GM19438 (cell line): Measurements from ENCODE around the gene COX5A.

Source experiments
- ATAC-seq: cut with Tn5 transposase; IDR thresholded peaks from one replicate; pipeline ENCODE4 v1.9.1; 2021; ENCODE audit warnings: low read depth; ENCODE audit not compliant: unreplicated experiment

COX5A gene

DNA sequence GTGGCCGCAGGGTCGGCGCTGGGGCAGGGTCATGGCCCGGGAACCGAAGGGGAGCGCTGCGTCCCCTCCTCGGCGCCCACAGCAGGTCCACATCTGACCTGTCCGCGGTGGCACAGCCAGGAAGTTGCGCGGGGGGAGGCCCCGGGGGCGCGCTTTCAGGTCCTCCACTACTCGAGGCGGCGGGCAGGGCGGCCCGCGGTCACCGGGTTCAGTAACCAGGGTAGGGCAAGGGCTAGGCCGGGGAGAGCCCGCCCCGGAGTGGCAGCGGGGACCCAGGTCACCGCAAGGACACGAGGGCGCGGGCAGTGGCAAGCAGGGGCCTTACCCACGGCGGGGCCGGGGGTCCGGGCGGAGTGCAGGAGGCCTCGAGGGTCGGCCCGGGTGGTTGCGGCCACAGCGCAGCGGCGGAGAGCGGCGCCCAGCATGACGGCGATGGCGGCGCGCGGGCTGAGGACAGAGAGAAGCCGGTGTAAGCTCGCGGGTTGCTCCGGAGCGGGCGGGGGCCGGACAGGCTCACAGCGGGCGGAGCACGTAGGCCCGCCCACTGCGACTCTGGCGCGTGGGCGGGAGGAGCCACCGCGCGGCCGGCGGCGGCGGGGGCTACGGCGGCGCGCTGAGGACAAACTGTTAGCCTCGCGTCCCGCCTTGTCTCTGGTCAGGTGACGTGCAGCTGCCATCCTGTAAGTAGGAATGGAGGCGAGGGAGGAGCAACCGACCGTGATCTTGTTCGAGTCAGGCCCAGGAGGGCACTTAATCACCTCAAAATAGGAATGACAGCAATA, at the start of gene COX5A:
Gene COX5A, minus strand, starts transcription at position 484 of the 782 bp plus-strand sequence. Its CDS starts 59 bp downstream, at position 425.
- peak; percentile 86 for ATAC-seq

DNA sequence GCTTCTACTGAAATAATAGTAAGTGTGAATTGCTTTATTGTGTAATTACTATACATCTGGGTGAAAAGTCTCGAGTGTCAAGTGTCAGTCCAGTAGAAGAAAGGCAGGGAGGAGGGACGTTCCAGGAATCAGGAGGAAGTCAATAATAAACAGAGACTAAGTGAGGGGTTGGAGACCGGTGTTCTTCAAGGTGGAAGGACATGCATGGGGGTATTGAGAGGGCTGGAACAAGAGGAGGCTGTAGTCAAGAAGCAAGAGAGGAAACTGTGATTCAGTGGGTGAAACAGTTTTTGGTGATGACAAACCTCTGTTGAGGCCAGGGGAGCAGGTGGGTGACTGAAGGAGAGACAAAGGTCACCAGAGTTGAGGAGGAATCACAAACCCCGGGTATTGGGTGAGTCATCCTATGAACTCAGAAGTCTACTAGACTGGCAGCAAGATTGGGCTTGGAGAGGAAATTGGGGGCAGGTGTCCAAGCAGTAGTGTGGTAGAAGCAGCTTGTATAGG, 45.9 kb upstream of the COX5A start:
- ATAC-seq, result no peak

DNA sequence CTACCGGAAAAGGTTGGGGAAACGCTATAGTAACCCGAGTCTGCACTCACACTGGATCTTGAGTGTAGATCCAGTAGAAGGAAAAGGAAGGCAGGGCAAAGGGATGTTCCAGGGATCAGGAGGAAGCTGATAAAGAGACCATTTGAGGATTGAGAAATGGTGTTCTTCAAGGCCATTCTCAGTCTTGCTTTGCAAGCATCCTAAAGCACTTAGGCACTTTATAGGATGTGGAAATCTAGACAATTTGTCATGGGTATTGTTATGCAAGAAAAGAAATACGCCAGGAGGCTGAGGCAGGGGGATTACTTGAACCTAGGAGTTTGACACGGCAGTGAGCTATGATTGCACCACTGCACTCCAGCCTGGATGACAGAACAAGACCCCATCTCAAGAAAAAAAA, 44.3 kb upstream of the COX5A start:
- ATAC-seq, result no peak

DNA sequence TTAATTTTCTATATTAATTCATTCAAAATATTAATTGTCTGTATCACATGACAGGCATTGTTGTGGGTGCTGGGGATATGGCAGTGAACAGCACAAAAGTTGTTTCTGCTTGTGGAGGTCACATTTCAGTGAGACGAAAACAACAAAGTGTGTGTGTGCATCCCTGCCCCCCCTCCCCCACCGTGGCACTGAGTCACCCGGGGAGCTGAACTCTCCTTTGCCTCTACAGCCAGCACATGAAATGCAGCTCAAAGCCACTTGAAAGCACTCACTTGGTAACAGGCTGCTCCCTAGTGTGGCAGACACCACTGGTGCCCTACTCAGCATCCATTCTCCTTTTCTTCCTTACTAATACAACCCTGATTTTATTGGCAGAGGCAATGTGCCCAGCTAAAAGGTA, 40.6 kb upstream of the COX5A start:
- no peak for ATAC-seq

DNA sequence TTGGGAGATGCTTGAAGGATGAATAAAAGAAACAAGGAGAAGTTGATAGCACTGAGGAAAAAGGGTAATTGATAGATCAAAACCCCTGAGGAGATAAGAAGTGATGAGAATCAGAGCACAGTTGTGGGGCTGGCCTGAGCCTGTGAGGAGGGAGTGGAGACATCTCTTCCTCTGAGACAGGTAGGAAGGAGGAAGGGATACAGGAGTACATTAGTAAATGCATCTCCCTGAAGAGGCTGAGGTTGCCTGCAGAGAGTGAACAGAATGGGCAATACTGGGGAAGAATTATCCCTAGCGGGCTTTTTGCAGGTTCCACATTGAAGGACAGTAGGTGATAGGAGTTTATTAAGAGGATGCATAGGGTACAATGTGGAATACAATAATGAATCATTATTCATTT, 40.2 kb upstream of the COX5A start:
- no peak for ATAC-seq

DNA sequence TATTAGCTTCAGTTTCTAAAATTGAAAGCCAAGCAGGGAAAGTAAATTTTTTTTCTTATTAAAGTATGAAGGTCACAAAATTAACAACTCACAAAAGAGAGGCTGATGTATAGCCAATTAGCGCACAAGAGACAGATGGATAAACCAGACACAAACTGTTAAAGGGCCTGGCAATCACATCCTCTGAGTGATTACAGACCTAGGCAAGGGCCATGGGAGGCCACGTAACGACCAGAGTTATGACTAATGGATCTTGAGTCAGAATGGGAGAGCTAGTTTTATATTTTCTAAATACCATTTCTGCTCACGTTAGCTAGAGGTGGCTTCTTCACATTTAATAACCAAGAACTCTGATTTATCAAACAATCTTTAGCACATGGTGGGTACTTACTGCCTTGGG, 39.7 kb upstream of the COX5A start:
- no peak for ATAC-seq

DNA sequence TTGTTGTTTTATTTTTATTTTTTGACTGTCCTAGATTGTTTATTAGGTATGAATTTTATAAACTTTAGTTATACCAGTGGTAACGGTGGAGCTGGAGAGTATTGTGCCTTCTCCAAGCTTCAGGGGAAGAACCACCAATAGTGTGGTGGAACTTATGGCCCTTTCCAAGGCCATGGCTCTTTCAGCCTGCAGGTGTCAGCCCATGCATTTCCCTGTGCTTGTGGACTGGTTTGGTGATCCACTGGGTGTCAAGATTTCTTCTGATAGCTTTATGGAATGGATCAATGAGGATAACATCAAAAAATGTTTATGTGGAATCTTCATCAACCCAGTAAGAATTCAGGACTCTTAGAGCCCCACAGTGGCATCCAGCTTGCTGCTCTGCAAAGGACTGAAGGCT, 38.3 kb upstream of the COX5A start:
- ATAC-seq, result no peak

DNA sequence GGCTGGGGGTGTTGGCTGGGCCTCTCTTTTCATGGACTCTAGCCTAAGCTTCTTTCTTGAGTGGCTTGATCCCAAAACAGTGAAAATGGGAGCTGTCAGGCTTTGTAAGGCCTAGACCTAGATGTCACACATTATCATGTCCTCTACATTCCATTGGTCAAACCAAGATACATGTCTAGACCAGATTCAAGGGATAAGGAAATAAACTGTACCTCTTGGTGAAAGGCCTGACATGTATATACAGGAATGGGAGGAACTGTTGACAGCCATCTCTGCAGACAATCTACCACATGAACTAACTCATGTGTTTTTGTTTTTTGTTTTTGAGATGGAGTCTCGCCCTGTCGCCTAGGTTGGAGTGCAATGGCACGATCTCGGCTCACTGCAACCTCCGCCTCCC, 29.8 kb upstream of the COX5A start:
- ATAC-seq, result no peak

DNA sequence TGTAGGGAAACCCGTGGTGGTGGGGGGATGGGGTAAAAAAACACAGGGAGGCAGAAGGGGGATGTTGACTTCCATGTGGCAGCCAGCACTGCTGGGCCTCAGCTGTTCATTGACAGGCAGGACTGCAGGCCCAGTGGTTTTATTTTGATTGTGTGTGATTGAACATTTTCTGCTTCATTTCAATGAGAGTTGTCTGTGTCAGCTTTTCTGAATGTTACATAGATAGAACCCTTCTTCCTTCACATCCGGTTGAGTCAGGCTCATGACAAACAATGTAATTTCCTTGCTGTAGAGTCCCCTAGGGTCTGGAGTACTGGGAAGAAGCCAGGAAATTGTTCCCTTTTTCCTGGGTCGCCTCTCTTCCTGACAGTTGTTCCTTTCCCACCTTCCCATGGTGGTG, 26.9 kb upstream of the COX5A start:
- no peak for ATAC-seq

DNA sequence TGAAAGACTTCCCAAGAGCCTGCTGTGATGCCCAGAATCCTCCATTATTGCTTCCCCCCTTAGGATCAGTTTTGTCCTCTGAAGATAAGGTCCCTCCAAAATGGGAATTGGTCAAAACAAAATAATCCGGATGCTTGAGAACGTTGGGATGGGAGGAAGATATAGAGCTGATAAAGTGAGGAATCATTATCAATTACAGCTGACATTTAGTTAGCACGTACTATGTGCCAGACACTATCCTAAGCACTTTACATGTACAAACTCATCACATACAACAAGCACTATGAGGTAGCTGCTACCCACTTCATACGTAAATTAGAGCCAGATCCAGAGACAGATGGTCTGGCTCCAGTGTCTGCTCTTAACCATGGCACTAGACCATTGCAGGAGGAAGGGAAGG, 25.3 kb upstream of the COX5A start:
- ATAC-seq, result no peak

DNA sequence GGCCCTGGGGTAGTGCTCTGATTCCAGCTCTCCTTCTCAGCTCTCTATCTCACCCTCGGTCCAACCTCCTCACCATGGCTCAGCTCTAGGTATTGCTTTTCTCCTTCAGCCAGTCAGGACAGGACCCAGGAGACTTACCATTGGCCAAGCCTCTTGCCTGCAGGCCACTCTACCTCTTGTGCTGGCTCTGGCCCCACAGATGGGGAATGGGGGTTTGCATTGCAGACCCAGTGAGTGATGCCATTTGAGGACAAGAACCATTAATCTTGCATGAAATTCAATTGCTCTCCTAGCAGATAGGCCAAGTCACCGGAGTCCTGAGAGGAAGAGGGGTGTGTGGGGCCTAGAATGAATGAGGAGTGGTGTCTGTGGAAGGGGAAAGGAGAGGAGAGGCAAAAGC, 24.8 kb upstream of the COX5A start:
- ATAC-seq, result no peak

DNA sequence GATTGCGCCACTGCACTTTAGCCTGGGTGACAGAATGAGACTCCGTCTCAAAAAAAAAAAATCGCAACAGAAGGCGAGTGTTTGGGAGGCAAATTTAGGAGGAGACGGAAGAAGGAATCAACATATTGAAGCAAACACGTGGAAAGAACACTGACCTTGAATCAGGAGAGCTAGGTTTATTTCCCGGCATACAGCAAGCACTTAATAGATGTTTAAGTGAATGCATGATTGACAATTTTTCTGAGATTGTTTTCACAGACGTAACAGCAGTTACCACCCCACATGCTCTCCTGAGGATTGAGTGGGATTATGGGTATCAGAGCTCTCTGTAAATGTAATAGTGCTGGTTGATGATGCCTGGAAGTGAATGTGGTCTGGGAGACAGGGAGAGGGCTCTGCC, 24.3 kb upstream of the COX5A start:
- ATAC-seq, result no peak

DNA sequence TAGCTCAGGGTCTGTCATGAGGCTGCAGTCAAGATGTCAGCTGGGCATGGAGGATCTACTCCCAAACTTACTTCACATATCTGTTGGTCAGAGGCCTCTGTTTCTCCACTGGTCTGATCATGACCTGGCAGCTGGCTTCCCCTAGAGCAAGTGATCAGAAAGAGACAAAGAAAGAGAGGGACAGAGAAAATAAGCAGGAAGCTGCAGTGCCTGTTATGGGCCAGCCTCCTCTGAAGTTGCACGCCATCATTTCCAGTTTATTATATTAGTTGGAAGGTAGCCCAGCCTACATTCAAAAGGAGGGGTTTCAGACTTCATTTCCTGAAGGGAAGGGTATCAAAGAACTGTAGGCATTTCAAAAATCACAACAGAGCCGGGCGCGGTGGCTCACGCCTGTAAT, 23.7 kb upstream of the COX5A start:
- ATAC-seq, result no peak

DNA sequence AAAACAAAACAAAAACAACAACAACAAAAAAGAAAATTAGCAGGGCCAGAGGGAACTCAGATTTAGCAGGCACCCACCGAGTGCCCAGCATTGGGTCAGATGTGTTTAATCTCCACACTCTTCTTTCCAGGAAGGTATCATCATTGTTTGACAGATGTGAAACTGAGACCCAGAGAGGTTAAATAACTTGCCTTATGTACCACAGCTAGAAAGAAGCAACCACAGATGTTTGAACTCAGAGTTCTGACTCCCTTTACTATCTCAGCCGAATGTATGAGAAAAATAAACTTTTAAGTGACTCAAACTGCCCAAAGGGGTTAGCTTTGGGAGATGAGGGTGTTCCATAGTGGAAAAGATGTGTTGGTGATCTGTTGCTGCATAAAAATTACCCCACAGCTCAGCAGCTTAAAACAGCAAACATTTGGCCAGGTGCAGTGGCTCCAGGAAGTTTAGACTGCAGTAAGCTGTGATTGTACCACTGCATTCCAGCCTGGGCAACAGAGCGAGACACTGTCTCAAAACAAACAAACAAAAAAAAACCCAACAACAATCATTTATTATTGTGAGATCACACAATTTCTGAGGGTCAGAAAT, 23.2 kb upstream of the COX5A start:
- no peak for ATAC-seq

DNA sequence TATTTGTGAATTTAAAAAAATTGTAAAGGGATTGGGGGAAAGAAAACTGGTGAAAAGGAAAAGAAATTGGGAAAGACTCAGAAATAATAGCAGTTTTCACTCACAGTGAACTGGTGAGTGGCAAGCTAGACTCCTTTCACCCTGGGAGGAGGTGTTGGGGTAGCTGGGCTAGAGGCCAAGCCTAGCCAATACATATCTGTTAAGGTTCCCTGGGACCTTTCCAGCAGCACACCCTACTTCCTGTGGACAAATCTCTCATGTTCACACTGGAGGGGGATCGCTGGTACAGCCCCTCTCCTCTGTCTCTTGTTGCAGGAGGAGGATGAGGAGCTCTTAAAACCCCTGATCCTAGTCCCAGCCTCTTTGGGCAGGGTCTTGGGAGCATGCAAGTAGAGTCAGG, 22.4 kb upstream of the COX5A start:
- ATAC-seq, result no peak

DNA sequence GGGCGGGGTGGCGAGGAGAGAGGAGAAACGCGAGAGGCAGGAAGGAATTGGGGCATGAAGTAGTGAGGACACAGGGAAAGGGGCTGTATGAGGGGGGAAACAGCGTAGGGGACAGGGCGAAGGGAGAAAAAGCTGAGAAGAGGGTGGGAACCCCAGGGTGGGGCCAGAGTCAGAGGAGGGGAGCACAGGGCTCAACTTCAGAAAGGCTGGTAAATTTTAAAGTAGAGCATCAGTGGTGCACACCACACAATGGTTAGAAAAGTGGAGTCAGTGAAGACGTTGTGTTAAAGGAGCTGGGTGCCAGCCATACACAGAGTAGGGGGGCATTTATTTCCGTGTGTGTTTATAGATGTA, 21.7 kb upstream of the COX5A start:
- ATAC-seq, result no peak

DNA sequence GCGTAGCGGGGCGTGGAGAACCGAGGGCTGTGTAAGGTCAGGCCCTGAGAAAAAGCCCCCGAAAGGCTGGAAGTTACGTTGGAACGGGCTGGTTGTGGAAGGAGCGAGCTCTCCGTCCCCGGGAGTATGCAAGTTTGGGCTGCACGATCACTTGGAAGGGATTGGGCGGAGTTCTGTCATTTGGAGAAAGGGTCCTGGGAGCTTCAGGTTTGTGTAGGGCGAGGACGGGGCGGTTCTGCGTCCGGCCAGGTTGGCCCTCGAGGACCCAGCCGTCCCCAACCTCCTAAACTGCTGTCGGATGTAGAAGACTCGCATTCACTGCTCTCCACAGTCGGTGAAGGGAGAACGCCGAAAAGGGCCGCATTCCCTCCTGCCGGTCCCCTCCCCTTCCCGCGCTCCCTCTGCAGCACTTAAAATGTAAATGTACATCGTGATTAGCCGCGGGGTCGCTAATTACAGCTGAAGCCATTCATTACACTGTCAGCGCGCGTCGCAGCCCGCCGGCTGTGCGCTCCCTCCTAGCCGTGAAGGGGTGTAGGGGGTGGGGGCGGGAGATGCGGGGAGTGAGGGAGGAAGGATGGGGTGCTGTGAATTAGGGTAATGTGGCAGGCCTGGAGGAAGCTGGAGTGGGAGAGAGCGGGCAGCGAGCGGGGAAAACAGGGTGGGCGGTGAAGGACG, 21.2 kb upstream of the COX5A start:
- no peak for ATAC-seq

DNA sequence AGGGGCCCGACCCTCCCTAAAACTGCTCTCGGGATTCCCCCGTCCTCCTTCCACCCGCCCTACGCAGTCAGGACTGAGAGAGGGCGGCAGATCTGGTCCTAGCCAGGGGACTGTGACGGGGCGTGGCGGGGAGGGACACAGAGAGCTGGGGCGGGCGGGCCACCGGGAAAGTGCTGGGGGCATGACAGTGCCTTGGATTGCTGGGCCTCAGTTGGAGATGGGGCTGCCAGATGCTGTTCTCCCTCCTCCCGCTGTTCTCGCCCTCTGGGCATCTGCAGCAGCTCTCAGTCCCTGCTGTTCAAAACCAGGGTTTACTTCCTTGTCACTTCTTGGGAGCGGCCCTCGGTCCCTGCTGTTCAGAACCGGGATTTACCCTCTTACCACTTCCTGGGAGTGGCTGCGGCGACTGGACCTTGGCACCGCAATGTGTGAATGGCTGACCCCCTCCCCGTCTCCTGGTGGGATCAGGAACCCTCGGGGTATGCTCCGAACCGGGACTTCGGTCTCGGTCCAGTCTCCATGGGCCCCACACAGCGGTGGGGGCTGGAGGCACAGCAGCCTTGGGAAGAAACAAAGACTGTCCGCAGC, 20.5 kb upstream of the COX5A start:
- no peak for ATAC-seq

DNA sequence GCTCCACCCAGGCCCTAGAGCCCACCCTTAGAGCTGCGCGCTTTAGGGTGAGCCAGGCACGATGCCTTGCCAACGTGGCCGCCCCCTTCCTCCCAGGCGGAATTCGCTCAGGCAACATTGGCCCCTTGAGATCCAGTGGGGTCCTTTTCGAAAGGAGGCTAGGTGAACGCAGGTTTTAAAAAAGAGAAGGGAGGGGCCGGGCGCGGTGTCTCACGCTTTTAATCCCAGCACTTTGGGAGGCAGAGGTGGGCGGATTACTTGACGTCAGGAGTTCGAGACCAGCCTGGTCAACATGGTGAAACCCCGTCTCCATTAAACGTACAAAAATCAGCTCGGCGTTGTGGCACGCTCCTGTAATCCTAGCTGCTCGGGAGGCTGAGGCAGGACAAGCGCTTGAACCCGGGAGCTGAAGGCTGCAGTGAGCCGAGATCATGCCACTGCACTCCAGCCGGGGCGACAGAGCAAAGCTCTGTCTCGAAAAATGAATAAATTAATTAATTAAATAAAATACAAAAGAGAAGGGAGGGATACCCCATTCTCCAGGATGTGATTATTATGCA, 19.7 kb upstream of the COX5A start:
- no peak for ATAC-seq

DNA sequence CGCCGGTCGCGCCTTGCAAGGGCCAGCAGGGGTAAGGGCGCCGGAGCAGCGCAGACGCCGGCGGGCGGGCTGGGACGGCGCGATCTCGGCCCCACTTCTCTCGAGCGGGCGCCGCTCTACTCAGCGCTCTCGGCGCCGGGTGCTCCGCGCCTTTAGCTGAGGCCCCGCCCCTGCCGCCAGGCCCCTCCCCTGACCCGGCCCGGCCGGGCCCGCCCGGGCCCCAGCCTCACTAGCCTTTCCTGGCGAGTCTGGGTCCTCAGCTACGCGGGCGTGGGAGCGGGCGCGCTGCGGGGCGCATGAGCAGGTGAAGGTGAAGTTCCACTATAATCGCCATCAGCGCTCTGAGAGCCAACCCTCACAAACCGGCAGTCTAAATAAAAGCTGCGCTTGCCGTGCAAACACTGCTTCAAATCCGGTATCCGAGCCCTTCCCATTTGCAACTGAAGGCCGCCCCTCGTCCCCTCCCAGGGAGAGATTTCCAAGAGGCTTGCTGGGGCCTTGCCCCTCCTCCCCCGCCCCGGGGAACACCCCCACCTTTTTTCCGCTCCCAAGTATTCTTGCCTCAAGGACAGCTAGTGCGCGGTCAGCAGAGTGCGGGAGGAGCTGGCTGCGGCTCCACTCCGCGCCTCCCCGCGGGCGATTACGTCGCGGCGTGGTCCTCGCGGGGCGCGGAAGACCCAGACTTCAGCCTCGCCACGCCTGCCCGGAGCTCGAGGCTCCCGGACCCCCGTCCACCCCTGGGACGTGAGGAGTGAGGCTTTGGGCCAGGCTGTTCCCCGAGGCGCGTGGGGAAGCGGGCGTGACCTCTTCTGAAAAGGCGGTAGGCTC, 19.0 kb upstream of the COX5A start, which contains the start of gene RPP25:
Gene RPP25, minus strand, starts transcription at position 125 of the 828 bp plus-strand sequence. CDS start 189 bp downstream, outside the sequence.
- peak; percentile 77 for ATAC-seq
